ENCODE results near the gene MORN5.

The MORN5 gene

GRCh38 chr9:122186301-122186700 is 26.6 kb downstream of the MORN5 start:
- H3K9me3 ChIP-seq (ENCODE audit: control insufficient read depth, insufficient read depth, low read length), result no peaks in the 10 kb centered on the region
- no peaks in the 10 kb centered on the region for H3K4me1 ChIP-seq (ENCODE audit: control insufficient read depth, insufficient read depth, low read length)
- H3K9ac ChIP-seq (ENCODE audit: low read depth, low read length), result no peak overlapping the region
- no peak overlapping the region for H3K4me3 ChIP-seq (ENCODE audit: low read depth, low read length)
- H3K27me3 ChIP-seq (ENCODE audit: control insufficient read depth, insufficient read depth, low read length), result no peaks in the 10 kb centered on the region
- H3K36me3 ChIP-seq (ENCODE audit: control insufficient read depth, insufficient read depth, low read length), result no peaks in the 10 kb centered on the region

DNA sequence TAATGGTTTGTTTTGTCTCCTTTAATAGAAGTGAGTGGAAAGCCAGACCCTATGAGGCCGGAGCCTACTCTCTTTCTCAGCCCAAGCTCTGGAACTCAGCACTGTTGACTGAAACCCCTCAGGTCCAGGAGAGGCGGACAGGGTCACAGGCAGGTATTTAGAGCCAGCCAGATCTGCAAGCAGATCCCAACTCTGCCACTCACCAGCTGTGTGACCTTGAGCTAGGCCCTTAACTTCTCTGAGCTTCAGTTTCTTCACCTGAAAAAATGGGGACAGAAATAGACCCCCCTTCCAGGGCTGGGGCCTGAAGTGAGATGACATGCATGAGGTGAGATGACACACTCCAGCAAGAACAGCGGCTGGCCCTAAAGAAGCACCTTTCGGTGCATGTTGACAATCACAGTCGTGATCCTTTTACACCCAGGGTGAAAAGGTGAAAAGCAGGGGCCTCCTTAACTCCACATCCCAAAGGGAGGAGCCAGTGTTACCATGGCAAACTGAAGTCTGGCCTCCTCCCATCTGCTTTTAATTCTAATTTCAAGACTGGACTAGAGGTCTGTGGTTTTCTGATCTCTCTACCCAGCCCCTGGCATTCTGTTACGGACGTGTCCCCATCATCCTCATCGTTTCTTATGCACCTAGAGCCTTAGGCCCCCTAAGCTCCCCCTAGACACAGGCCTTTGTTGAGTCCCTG is 27.2 kb downstream of the MORN5 start:
- Histone ChIP-seq H3K9me3 (ENCODE audit: control insufficient read depth, insufficient read depth, low read length) (no peaks in the 10 kb centered on the region), H3K27me3 (ENCODE audit: control insufficient read depth, insufficient read depth, low read length) (peaks cover 3% of the 10 kb centered on the region), H3K36me3 (ENCODE audit: control insufficient read depth, insufficient read depth, low read length) (no peaks in the 10 kb centered on the region), H3K9ac (ENCODE audit: low read depth, low read length) (no peak overlapping the region), H3K4me3 (ENCODE audit: low read depth, low read length) (no peak overlapping the region), H3K4me1 (ENCODE audit: control insufficient read depth, insufficient read depth, low read length) (no peaks in the 10 kb centered on the region)

- Histone ChIP-seq H3K36me3 (ENCODE audit: control insufficient read depth, insufficient read depth, low read length) (no peaks in the 10 kb centered on the region), H3K4me3 (ENCODE audit: low read depth, low read length) (no peak overlapping the region), H3K9ac (ENCODE audit: low read depth, low read length) (no peak overlapping the region), H3K9me3 (ENCODE audit: control insufficient read depth, insufficient read depth, low read length) (no peaks in the 10 kb centered on the region), H3K27me3 (ENCODE audit: control insufficient read depth, insufficient read depth, low read length) (peaks cover 8% of the 10 kb centered on the region), H3K4me1 (ENCODE audit: control insufficient read depth, insufficient read depth, low read length) (no peaks in the 10 kb centered on the region)
These were observed 28.7 kb downstream of the MORN5 start for GRCh38 chr9:122188369-122188768.

GRCh38 chr9:122190597-122191381 is 31.1 kb downstream of the MORN5 start:
- Histone ChIP-seq H3K36me3 (ENCODE audit: control insufficient read depth, insufficient read depth, low read length) (no peaks in the 10 kb centered on the region), H3K27me3 (ENCODE audit: control insufficient read depth, insufficient read depth, low read length) (peaks cover 8% of the 10 kb centered on the region), H3K4me1 (ENCODE audit: control insufficient read depth, insufficient read depth, low read length) (no peaks in the 10 kb centered on the region), H3K9me3 (ENCODE audit: control insufficient read depth, insufficient read depth, low read length) (no peaks in the 10 kb centered on the region), H3K9ac (ENCODE audit: low read depth, low read length) (no peak overlapping the region), H3K4me3 (ENCODE audit: low read depth, low read length) (no peak overlapping the region)

DNA sequence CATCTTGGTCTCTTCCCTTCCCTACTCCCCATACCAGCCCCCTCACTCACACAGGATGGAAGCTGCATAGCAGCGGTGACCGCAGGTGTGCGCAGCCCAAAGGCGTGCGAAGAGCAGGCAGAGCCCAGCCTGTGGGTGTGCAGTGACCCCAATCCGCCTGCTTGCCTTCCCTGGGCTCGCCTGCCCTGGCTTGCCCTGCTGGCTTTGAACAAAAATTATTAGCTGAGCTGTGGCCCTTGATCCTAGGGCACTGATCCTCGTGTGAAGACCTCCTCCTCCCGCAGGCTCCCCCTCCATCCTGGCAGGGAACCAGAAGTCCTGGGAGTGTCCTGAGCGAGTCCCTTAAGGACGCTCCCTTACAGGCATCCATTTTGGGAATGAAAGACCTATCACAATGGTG is 31.9 kb downstream of the MORN5 start:
- H3K9ac ChIP-seq (ENCODE audit: low read depth, low read length), result no peak overlapping the region
- no peaks in the 10 kb centered on the region for H3K36me3 ChIP-seq (ENCODE audit: control insufficient read depth, insufficient read depth, low read length)
- no peak overlapping the region for H3K4me3 ChIP-seq (ENCODE audit: low read depth, low read length)
- no peaks in the 10 kb centered on the region for H3K9me3 ChIP-seq (ENCODE audit: control insufficient read depth, insufficient read depth, low read length)
- H3K27me3 ChIP-seq (ENCODE audit: control insufficient read depth, insufficient read depth, low read length), result peaks cover 8% of the 10 kb centered on the region
- H3K4me1 ChIP-seq (ENCODE audit: control insufficient read depth, insufficient read depth, low read length), result no peaks in the 10 kb centered on the region

DNA sequence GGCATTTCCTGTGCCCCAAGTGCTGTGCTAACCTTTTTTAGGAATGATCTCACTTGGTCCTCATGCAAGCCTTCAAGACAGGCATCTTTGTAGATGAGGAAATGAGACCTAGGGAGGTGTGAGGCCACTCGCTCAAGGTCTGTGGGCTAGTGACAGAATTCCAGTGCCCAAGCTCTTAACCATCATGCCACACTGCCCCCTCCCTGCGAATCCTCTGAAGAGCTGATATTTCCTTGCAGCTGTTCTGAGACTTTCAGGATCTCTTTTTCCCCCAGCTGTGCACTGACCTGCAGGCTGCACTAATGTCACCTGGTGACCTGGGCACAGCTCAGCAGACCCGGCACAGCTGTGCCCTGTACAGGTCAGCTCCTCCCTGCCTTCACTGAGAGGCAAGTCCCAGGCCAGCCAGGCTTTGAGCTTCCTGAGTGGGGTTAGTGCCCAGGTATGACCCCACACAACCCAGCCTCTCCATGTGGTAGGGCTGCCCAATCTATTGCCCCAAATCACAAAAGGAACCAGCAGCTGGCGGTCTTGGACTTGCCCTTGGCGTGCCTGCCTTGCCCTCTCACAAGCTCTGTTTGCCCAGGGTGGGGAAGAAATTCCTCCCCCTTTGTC is 32.7 kb downstream of the MORN5 start:
- H3K9me3 ChIP-seq (ENCODE audit: control insufficient read depth, insufficient read depth, low read length), result no peaks in the 10 kb centered on the region
- peaks cover 8% of the 10 kb centered on the region for H3K27me3 ChIP-seq (ENCODE audit: control insufficient read depth, insufficient read depth, low read length)
- no peaks in the 10 kb centered on the region for H3K4me1 ChIP-seq (ENCODE audit: control insufficient read depth, insufficient read depth, low read length)

DNA sequence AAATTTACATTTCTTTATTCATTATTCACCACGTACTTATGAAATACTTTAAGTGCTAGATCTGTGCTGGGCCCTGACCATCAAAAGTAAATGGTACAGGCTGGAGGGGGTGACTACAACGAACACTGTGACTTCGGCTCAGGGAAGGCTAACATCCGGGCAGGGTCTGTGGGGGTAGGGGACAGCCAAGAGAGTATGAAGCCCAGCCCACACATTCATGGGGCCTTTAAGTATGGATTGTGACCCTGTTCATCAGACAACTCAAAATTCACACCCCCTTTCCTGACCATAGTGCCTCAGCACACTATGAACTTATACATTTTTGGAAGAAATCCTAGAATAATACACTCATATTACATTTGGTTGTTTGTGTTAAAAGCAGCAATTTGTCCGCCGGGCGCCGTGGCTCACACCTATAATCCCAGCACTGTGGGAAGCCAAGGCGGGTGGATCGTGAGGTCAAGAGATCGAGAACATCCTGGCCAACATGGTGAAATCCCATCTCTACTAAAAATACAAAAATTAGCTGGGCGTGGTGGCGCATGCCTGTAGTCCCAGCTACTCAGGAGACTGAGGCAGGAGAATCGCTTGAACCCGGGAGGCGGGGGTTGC is 33.3 kb downstream of the MORN5 start:
- peaks cover 3% of the 10 kb centered on the region for H3K4me1 ChIP-seq (ENCODE audit: control insufficient read depth, insufficient read depth, low read length)
- no peak overlapping the region for H3K9ac ChIP-seq (ENCODE audit: low read depth, low read length)
- no peaks in the 10 kb centered on the region for H3K36me3 ChIP-seq (ENCODE audit: control insufficient read depth, insufficient read depth, low read length)
- peaks cover 10% of the 10 kb centered on the region for H3K27me3 ChIP-seq (ENCODE audit: control insufficient read depth, insufficient read depth, low read length)
- H3K9me3 ChIP-seq (ENCODE audit: control insufficient read depth, insufficient read depth, low read length), result no peaks in the 10 kb centered on the region
- H3K4me3 ChIP-seq (ENCODE audit: low read depth, low read length), result no peak overlapping the region

More for the DNA sequence above, 32.7 kb downstream of the MORN5 start:
- no peak overlapping the region for H3K4me3 ChIP-seq (ENCODE audit: low read depth, low read length)
- H3K36me3 ChIP-seq (ENCODE audit: control insufficient read depth, insufficient read depth, low read length), result no peaks in the 10 kb centered on the region
- no peak overlapping the region for H3K9ac ChIP-seq (ENCODE audit: low read depth, low read length)

DNA sequence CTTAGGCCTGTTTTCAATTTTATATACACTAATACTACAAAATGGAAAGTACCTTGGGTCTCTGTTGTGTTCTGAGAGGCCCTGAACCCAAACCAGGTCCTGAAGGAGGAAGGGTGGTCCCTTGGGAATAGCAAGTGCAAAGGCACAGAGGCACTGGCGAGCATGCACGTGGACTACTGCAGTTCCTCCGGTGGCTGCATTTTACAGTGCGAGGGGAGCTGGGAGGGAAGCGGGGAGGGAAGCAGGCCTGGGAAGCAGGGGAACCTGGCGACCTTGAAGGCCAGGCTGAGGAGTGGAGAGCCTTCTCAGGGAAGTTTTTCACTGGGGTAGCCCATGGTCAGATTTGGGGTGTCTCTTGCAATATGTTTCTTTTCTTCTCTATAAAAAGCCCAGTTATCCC is 33.9 kb downstream of the MORN5 start:
- Histone ChIP-seq H3K4me3 (ENCODE audit: low read depth, low read length) (no peak overlapping the region), H3K9me3 (ENCODE audit: control insufficient read depth, insufficient read depth, low read length) (no peaks in the 10 kb centered on the region), H3K9ac (ENCODE audit: low read depth, low read length) (no peak overlapping the region), H3K4me1 (ENCODE audit: control insufficient read depth, insufficient read depth, low read length) (peaks cover 3% of the 10 kb centered on the region), H3K36me3 (ENCODE audit: control insufficient read depth, insufficient read depth, low read length) (no peaks in the 10 kb centered on the region), H3K27me3 (ENCODE audit: control insufficient read depth, insufficient read depth, low read length) (peaks cover 14% of the 10 kb centered on the region)

GRCh38 chr9:122195875-122196274 is 36.2 kb downstream of the MORN5 start:
- H3K4me3 ChIP-seq (ENCODE audit: low read depth, low read length), result no peak overlapping the region
- peaks cover 3% of the 10 kb centered on the region for H3K4me1 ChIP-seq (ENCODE audit: control insufficient read depth, insufficient read depth, low read length)
- no peaks in the 10 kb centered on the region for H3K9me3 ChIP-seq (ENCODE audit: control insufficient read depth, insufficient read depth, low read length)

GRCh38 chr9:122197426-122197825 is 37.7 kb downstream of the MORN5 start:
- H3K9ac ChIP-seq (ENCODE audit: low read depth, low read length), result no peak overlapping the region
- no peaks in the 10 kb centered on the region for H3K9me3 ChIP-seq (ENCODE audit: control insufficient read depth, insufficient read depth, low read length)
- H3K27me3 ChIP-seq (ENCODE audit: control insufficient read depth, insufficient read depth, low read length), result peaks cover 6% of the 10 kb centered on the region
- H3K36me3 ChIP-seq (ENCODE audit: control insufficient read depth, insufficient read depth, low read length), result no peaks in the 10 kb centered on the region
- peaks cover 3% of the 10 kb centered on the region for H3K4me1 ChIP-seq (ENCODE audit: control insufficient read depth, insufficient read depth, low read length)
- H3K4me3 ChIP-seq (ENCODE audit: low read depth, low read length), result no peak overlapping the region

More at GRCh38 chr9:122195875-122196274, 36.2 kb downstream of the MORN5 start:
- Histone ChIP-seq H3K27me3 (ENCODE audit: control insufficient read depth, insufficient read depth, low read length) (peaks cover 14% of the 10 kb centered on the region), H3K9ac (ENCODE audit: low read depth, low read length) (no peak overlapping the region), H3K36me3 (ENCODE audit: control insufficient read depth, insufficient read depth, low read length) (no peaks in the 10 kb centered on the region)

DNA sequence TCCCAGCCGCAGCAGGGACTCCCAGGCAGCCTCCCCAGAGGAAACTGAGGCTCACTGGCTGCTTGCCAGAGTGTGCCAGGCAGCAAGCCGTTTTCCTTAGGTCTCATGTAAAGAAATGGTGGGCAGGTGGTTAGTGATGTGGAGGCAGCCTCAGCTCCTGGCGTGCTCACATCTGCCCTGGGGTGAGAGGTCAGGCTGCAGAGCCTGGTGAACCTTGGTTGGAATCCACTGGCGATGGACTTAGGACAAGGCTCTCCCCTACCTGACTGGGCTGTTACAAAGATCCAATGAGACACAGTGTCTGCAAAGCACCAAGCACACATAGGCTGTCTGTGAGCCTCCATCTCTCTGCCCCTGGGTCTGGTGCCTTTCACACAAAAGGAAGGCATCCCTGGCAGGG is 38.2 kb downstream of the MORN5 start:
- peaks cover 6% of the 10 kb centered on the region for H3K27me3 ChIP-seq (ENCODE audit: control insufficient read depth, insufficient read depth, low read length)
- H3K36me3 ChIP-seq (ENCODE audit: control insufficient read depth, insufficient read depth, low read length), result no peaks in the 10 kb centered on the region
- H3K4me3 ChIP-seq (ENCODE audit: low read depth, low read length), result no peak overlapping the region
- peaks cover 3% of the 10 kb centered on the region for H3K4me1 ChIP-seq (ENCODE audit: control insufficient read depth, insufficient read depth, low read length)
- H3K9ac ChIP-seq (ENCODE audit: low read depth, low read length), result no peak overlapping the region
- no peaks in the 10 kb centered on the region for H3K9me3 ChIP-seq (ENCODE audit: control insufficient read depth, insufficient read depth, low read length)
